NCI-H2227 treated with DMSO at 0.1 percent for 48 hours (cell line): ENCODE measurements around the gene SHISA4.
"Not testable (repeated sequence)": the region's sequence is repeated elsewhere in the genome, so short reads cannot be mapped to it uniquely, and the experiment has no call there.

ENCODE experiments used
- DNase-seq: peaks from one replicate; lab custom pipeline; 2025; lab: John Stamatoyannopoulos, UW

The SHISA4 gene

DNA sequence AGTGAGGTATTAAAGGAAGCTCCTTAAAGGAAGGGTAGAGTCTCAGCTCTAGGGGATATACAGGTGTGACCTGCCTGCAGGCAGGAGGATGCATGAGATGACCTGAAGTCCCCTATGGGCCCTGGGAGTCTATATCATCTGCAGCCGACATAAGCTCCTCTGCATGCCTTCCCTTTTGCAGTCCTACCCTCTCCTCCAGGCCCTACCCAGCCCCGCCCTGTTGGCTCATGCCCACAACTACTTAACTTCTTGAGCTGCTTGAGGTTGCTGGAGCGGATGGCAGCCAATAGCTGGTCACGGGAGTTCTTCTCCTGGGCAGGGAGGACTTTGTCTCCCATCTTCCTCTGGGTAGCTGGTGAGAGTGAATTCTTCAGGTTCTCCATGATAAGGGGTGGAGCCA is 10.3 kb downstream of the SHISA4 start:
- DNase-seq, result no peak

- DNase-seq, result no peak
Observed at GRCh38 chr1:201899683-201900429, 11.2 kb downstream of the SHISA4 start.

- no peak for DNase-seq
Observed at GRCh38 chr1:201900476-201900875, 11.8 kb downstream of the SHISA4 start.

GRCh38 chr1:201901036-201901435 is 12.3 kb downstream of the SHISA4 start:
- DNase-seq, result not testable (repeated sequence)

DNA sequence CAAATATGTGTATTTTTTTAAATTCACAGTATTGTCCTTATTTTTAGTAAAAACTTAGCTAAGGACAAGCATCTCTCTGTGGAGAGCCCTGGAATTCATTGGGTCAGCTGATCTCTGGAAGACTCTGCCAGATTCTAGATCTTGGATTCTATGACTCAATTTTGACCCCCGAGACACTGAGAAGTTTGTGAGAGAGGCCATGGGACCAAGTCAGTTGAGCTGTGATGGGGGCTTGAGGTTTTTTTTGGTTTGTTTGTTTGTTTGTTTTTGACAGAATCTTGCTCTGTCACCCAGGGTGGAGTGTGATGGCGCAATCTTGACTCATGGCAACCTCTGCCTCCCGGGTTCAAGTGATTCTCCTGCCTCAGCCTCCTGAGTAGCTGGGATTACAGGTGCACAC is 13.5 kb downstream of the SHISA4 start:
- no peak for DNase-seq

GRCh38 chr1:201903135-201903534 is 14.4 kb downstream of the SHISA4 start:
- DNase-seq, result no peak

GRCh38 chr1:201904579-201904978 is 15.9 kb downstream of the SHISA4 start:
- no peak for DNase-seq

GRCh38 chr1:201905234-201905890 is 16.7 kb downstream of the SHISA4 start:
- DNase-seq, result no peak

- DNase-seq, result no peak
Observed at GRCh38 chr1:201906336-201906735, 17.6 kb downstream of the SHISA4 start.

DNA sequence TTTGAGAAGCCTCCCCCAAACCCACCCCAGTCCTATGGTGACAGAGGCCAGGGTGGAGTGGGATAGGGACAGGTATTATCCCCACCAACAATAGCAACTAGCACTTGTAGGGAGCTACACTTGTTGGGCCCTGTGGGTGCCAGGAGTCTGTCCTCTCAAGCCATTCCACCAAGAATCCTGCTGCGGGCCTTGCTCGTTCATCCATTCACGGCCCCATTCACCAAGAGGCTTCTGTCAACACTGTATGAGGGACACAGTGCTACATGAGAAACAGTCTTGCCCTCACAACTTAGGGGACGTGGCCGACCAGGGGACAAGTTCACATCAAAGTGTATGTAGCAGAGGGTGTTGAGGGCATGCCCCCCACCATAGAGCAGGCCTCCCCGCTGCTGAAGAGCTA is 18.9 kb downstream of the SHISA4 start:
- no peak for DNase-seq

DNA sequence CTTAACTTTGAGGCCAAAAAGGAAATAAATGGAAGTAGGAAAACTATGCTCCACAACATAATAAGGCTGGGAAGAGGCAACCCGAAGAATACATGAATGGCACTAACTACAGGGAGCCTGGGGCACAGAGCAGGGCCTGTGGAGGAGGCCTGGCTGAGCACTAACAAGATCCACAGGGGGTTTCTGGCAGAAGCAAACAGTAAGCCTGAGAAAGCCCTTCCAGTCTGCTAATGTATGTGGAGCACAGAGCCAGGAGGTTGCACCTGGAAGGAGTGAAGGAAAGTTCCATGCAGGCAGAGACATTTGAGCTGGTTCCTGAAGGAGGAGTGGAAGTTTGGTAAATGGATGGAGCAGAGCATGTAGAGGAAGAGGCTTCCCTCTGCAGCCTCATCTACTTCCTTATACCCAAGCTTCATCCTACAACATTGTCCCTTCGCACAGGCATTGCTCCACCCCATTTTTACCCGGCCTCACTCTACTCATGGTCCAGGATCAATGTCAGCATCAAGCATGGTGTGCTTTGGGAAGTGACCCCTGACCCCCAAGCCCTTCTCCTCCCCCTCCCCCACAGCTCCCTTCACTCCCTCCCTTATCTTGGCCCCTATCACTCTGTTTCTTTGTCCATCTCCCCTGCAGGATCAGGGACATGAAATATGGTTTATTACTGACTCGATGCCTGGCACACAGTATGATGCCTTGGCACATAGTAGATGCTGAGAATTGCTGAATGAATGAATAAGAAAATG is 23.3 kb downstream of the SHISA4 start:
- DNase-seq, result peak; percentile 26

DNA sequence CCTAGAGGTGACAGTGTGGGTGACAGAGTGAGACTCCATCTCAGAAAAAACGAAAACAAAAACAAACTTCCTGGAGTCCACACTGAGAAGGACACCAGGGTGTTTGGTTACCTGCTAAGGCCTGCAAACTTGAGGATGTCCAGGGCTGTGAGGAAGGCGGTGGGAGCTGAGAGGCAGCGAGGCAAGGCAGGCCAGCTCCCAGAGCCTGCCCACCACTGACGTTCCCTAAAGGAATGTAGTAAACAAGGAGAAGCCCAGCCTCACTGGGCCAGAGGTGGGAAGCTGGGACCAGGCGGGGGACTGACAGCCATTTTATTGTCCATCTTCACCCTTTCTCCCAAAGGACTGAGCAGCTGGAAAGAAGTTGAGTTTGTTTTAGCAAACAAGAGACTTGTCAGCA is 24.1 kb downstream of the SHISA4 start:
- no peak for DNase-seq

- no peak for DNase-seq
Observed at GRCh38 chr1:201914456-201915235, 25.9 kb downstream of the SHISA4 start.

DNA sequence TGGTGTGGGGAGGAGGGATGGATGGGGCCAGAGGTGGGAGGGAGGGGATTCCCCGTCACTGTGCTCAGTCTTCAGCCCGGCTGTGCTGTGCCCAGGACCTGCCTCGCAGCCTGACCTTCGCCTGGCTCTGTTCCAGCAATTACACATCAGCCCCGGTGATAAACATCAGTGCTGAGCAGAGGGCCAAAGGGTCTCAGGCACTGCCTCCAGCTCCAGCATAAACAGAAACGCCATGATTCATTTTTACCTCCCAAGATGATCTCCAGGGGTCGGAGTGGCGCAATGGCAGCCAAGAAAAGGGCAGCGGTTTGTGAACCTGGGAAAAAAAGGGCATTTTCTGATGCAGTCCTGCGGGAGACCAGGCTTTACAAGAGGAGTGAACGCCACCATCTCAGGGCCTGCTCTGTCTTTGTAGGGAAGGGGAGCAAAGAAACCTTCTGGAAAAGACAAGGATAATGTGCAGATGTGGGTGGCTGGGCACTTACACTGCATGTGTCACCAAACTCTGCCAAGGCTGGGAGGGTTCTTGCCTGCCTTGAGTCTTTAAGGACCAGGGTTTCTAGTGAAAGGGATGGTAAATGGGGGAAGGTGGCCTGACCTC is 28.1 kb downstream of the SHISA4 start:
- DNase-seq, result peak; percentile 66

- no peak for DNase-seq
Observed at GRCh38 chr1:201917362-201918033, 28.8 kb downstream of the SHISA4 start.

- DNase-seq, result no peak
Observed at GRCh38 chr1:201918343-201918742, 29.6 kb downstream of the SHISA4 start.

DNA sequence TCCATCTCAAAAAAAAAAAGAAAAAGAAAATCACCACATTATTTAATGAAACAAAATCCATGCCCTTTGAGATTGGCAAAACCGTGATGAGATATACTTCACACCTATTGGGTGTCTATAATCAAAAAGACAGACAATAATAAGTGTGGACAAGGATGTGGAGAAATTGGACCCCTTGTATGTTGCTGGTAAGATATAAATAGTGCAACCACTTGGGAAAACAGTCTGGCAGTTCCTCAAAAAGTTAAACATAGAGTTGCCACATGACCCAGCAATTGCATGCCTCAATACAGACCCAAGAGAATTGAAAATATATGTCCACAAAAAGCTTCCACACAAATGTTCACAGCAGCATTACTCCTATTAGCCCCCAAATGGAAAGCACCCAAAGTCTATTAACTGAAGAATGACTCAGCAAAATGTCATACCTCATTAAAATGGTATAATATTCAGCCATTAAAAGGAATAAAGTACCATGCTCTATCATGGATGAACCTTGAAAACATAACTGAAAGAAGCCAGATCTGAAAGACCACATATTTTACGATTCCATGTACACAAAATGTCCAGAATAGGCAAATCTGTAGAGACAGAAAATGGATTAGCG is 33.4 kb downstream of the SHISA4 start:
- DNase-seq, result no peak

DNA sequence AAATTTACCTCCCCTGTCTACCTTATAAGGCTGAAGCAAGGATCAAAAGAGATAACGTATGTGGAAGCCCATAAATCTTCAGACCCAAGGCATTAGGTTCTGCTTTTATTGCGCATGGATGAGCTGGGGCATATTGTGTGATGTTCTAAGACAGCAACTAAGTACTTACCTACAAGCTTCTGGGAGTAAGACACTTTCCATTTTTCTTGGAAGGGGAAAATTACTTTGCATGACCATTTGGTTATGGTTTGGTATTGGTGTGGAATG is 36.5 kb downstream of the SHISA4 start:
- no peak for DNase-seq

GRCh38 chr1:201925981-201926645 is 37.4 kb downstream of the SHISA4 start:
- no peak for DNase-seq

- no peak for DNase-seq
Observed at GRCh38 chr1:201928266-201928665, 39.6 kb downstream of the SHISA4 start.

DNA sequence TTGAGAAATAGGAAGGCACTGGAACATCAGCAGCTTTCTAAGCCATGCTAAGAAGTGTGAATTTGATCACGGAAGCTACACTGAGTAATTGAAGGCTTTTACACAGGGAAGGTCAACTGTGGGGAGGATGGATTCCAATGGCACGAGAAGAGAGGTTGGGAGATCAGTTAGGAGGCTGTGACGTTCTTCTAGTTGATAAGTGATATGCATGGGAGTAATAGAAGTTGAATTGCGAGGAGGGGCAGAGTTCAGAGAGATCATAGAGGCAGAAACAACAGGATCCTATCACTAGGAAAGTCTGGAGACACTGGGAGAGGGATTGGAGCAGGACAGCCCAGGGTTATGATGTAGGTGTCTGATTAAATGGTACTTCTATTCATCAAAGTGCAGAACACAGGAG is 41.4 kb downstream of the SHISA4 start:
- DNase-seq, result no peak
